GM19463 (cell line): ENCODE data around the gene CDON.

ENCODE experiments used
- ATAC-seq: cut with Tn5 transposase; IDR thresholded peaks from one replicate; pipeline ENCODE4 v1.9.1; 2021; ENCODE audit warnings: mild to moderate bottlenecking, moderate library complexity; ENCODE audit not compliant: unreplicated experiment

Gene CDON

GRCh38 chr11:126062679-126063506 lies at the start of gene CDON:
Gene CDON (minus strand): TSS chr11:126062866. CDS start chr11:126023476, 39,390 bp downstream.
- peak; percentile 95 for ATAC-seq

- no peak for ATAC-seq
Observed at GRCh38 chr11:126111458-126112116, 48.9 kb upstream of the CDON start.

GRCh38 chr11:126109941-126110731 lies 47.5 kb upstream of the CDON start:
- no peak for ATAC-seq

GRCh38 chr11:126106594-126107328 lies 44.1 kb upstream of the CDON start:
- ATAC-seq = no peak

- no peak for ATAC-seq
Observed at GRCh38 chr11:126105748-126106080, 43.0 kb upstream of the CDON start.

- ATAC-seq = no peak
Observed at GRCh38 chr11:126105022-126105747, 42.5 kb upstream of the CDON start.

- no peak for ATAC-seq
Observed at GRCh38 chr11:126104420-126104819, 41.8 kb upstream of the CDON start.

GRCh38 chr11:126103150-126103549 lies 40.5 kb upstream of the CDON start:
- no peak for ATAC-seq

GRCh38 chr11:126102436-126102981 lies 39.8 kb upstream of the CDON start:
- ATAC-seq = no peak

- no peak for ATAC-seq
Observed at GRCh38 chr11:126101930-126102283, 39.2 kb upstream of the CDON start.

- no peak for ATAC-seq
Observed at GRCh38 chr11:126101251-126101929, 38.7 kb upstream of the CDON start.

- ATAC-seq = no peak
Observed at GRCh38 chr11:126100716-126101115, 38.0 kb upstream of the CDON start.

GRCh38 chr11:126098204-126098769 lies 35.6 kb upstream of the CDON start:
- ATAC-seq = no peak

- ATAC-seq = no peak
Observed at GRCh38 chr11:126095745-126096144, 33.1 kb upstream of the CDON start.

- ATAC-seq = no peak
Observed at GRCh38 chr11:126090452-126090851, 27.8 kb upstream of the CDON start.

GRCh38 chr11:126088999-126089398 lies 26.3 kb upstream of the CDON start:
- no peak for ATAC-seq

- ATAC-seq = no peak
Observed at GRCh38 chr11:126086248-126086647, 23.6 kb upstream of the CDON start.

GRCh38 chr11:126084608-126084912 lies 21.9 kb upstream of the CDON start:
- ATAC-seq = no peak

GRCh38 chr11:126083829-126084607 lies 21.4 kb upstream of the CDON start:
- ATAC-seq = no peak
